HEK293 (cell line): ENCODE results near the gene GREM1.
A peak's percentile ranks its signal among the peaks of the same experiment; 100 is the strongest.

Source experiments
- FEZF1 ChIP-seq: fragments of 450-650 bp; formaldehyde crosslinking; IDR thresholded peaks from 2 replicates; pipeline ENCODE4 v1.5.1; 2016; ENCODE audit warnings: missing biosample characterization, missing genetic modification characterization
- GLI4 ChIP-seq: fragments of 450-650 bp; formaldehyde crosslinking; IDR thresholded peaks from 2 replicates; pipeline ENCODE4 v1.5.1; 2016; ENCODE audit warnings: missing biosample characterization, missing genetic modification characterization
- GLIS1 ChIP-seq: fragments of 450-650 bp; formaldehyde crosslinking; IDR thresholded peaks from 2 replicates; pipeline ENCODE4 v1.5.1; 2016; ENCODE audit warnings: missing biosample characterization, missing genetic modification characterization
- INSM2 ChIP-seq: fragments of 450-650 bp; formaldehyde crosslinking; IDR thresholded peaks from 2 replicates; pipeline ENCODE4 v1.5.1; 2016; ENCODE audit warnings: missing biosample characterization, missing genetic modification characterization
- PATZ1 ChIP-seq: fragments of 450-650 bp; formaldehyde crosslinking; IDR thresholded peaks from 2 replicates; pipeline ENCODE4 v1.5.1; 2016; ENCODE audit warnings: missing biosample characterization, missing genetic modification characterization
- PRDM4 ChIP-seq: fragments of 450-650 bp; formaldehyde crosslinking; IDR thresholded peaks from 2 replicates; pipeline ENCODE4 v1.5.1; 2017; ENCODE audit warnings: missing biosample characterization, missing genetic modification characterization
- ZBTB17 ChIP-seq: fragments of 450-650 bp; formaldehyde crosslinking; IDR thresholded peaks from 2 replicates; pipeline ENCODE4 v1.5.1; 2016; ENCODE audit warnings: missing biosample characterization, missing genetic modification characterization
- ZFHX2 ChIP-seq: fragments of 450-650 bp; formaldehyde crosslinking; conservative IDR thresholded peaks from 2 replicates; pipeline ENCODE4 v1.5.1; 2016; ENCODE audit warnings: missing biosample characterization, missing genetic modification characterization
- ZNF132 ChIP-seq: fragments of 450-650 bp; formaldehyde crosslinking; IDR thresholded peaks from 2 replicates; pipeline ENCODE4 v1.5.1; 2017; ENCODE audit warnings: missing biosample characterization, missing genetic modification characterization, borderline replicate concordance
- ZNF148 ChIP-seq: fragments of 450-650 bp; formaldehyde crosslinking; IDR thresholded peaks from 2 replicates; pipeline ENCODE4 v1.5.0; 2017; ENCODE audit warnings: missing biosample characterization, missing genetic modification characterization, borderline replicate concordance
- ZNF24 ChIP-seq: fragments of 450-650 bp; formaldehyde crosslinking; IDR thresholded peaks from 2 replicates; pipeline ENCODE4 v1.5.1; 2016; ENCODE audit warnings: missing biosample characterization, missing genetic modification characterization
- ZNF280C ChIP-seq: fragments of 450-650 bp; formaldehyde crosslinking; IDR thresholded peaks from 2 replicates; pipeline ENCODE4 v1.5.1; 2016; ENCODE audit warnings: missing biosample characterization, missing genetic modification characterization
- ZNF530 ChIP-seq: fragments of 450-650 bp; formaldehyde crosslinking; IDR thresholded peaks from 2 replicates; pipeline ENCODE4 v1.5.1; 2016; ENCODE audit warnings: low read depth, missing biosample characterization, missing genetic modification characterization
- ZNF621 ChIP-seq: fragments of 450-650 bp; formaldehyde crosslinking; IDR thresholded peaks from 2 replicates; pipeline ENCODE4 v1.5.1; 2017; ENCODE audit warnings: missing biosample characterization, missing genetic modification characterization
- ZNF792 ChIP-seq: fragments of 450-650 bp; formaldehyde crosslinking; IDR thresholded peaks from 2 replicates; pipeline ENCODE4 v1.5.1; 2016; ENCODE audit warnings: missing biosample characterization, missing genetic modification characterization
- ZNF843 ChIP-seq: fragments of 450-650 bp; formaldehyde crosslinking; IDR thresholded peaks from 2 replicates; pipeline ENCODE4 v1.5.1; 2016; ENCODE audit warnings: missing biosample characterization, missing genetic modification characterization
- ZSCAN23 ChIP-seq: fragments of 450-650 bp; formaldehyde crosslinking; IDR thresholded peaks from 2 replicates; pipeline ENCODE4 v1.5.1; 2016; ENCODE audit warnings: missing biosample characterization, missing genetic modification characterization
- TF ChIP-seq, protein P1 (sequence below): fragments of 450-650 bp; formaldehyde crosslinking; IDR thresholded peaks from 2 replicates; pipeline ENCODE4 v1.5.1; 2016; ENCODE audit warnings: missing biosample characterization, missing genetic modification characterization, borderline replicate concordance

Gene GREM1

GRCh38 chr15:32743411-32744140, 25.8 kb downstream of the GREM1 start (continued):
- TF ChIP-seq ZNF148 (tag by site-specific recombination), result 0 out of 2 replicates have a peak, but pooled peaks have one; percentile 58
- no peak for TF ChIP-seq ZNF530
- no peak for TF ChIP-seq GLI4 (tag by site-specific recombination)
- no peak for TF ChIP-seq ZNF280C (tag by site-specific recombination)
- TF ChIP-seq ZBTB17 (tag by site-specific recombination), result peak; percentile 20; the same call in 1 of the 2 replicates
- TF ChIP-seq ZNF132 (tag by site-specific recombination), result no peak
- TF ChIP-seq ZFHX2 (tag by site-specific recombination), result peak; percentile 25; the same call in 1 of the 2 replicates
- TF ChIP-seq INSM2 (tag by site-specific recombination), result peak; percentile 66; the same call in 1 of the 2 replicates
- 0 out of 2 replicates have a peak, but pooled peaks have one; percentile 9 for TF ChIP-seq PRDM4 (tag by site-specific recombination)
- peak; percentile 37; the same call in 1 of the 2 replicates for TF ChIP-seq FEZF1 (tag by site-specific recombination)
- peak; percentile 79 for TF ChIP-seq GLIS1
- TF ChIP-seq ZNF792 (tag by site-specific recombination), result no peak
- TF ChIP-seq, protein P1, sequence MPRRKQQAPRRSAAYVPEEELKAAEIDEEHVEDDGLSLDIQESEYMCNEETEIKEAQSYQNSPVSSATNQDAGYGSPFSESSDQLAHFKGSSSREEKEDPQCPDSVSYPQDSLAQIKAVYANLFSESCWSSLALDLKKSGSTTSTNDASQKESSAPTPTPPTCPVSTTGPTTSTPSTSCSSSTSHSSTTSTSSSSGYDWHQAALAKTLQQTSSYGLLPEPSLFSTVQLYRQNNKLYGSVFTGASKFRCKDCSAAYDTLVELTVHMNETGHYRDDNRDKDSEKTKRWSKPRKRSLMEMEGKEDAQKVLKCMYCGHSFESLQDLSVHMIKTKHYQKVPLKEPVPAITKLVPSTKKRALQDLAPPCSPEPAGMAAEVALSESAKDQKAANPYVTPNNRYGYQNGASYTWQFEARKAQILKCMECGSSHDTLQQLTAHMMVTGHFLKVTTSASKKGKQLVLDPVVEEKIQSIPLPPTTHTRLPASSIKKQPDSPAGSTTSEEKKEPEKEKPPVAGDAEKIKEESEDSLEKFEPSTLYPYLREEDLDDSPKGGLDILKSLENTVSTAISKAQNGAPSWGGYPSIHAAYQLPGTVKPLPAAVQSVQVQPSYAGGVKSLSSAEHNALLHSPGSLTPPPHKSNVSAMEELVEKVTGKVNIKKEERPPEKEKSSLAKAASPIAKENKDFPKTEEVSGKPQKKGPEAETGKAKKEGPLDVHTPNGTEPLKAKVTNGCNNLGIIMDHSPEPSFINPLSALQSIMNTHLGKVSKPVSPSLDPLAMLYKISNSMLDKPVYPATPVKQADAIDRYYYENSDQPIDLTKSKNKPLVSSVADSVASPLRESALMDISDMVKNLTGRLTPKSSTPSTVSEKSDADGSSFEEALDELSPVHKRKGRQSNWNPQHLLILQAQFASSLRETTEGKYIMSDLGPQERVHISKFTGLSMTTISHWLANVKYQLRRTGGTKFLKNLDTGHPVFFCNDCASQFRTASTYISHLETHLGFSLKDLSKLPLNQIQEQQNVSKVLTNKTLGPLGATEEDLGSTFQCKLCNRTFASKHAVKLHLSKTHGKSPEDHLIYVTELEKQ (tag by site-specific recombination), result 0 out of 2 replicates have a peak, but pooled peaks have one; percentile 21
- no peak for TF ChIP-seq ZNF621 (tag by site-specific recombination)
- 0 out of 2 replicates have a peak, but pooled peaks have one; percentile 43 for TF ChIP-seq PATZ1 (tag by site-specific recombination)
- TF ChIP-seq ZNF843, result peak; percentile 80
- peak; percentile 77; the same call in 1 of the 2 replicates for TF ChIP-seq ZSCAN23 (tag by site-specific recombination)
- peak; percentile 74; the same call in 1 of the 2 replicates for TF ChIP-seq ZNF24 (tag by site-specific recombination)
- TF ChIP-seq, all 188 proteins: peak for 25
